HepG2 (cell line): Measurements from ENCODE around the gene IPO8. TPM values are rescaled to one million over a fixed set of nuclear protein-coding genes. Genes with fewer than 3 reads are reported as not detected.
A peak's percentile ranks its signal among the peaks of the same experiment; 100 is the strongest.

ENCODE experiments used
- AGO1 ChIP-seq: fragments of 200-400 bp; formaldehyde crosslinking; IDR thresholded peaks from 2 replicates; pipeline ENCODE4 v1.6.1; 2017; ENCODE audit warnings: mild to moderate bottlenecking, low read depth, low read length, moderate library complexity; ENCODE audit not compliant: poor library complexity, severe bottlenecking
- FOXK1 ChIP-seq: sonication (generic); formaldehyde crosslinking; IDR thresholded peaks from 2 replicates; pipeline ENCODE4 v1.4.0; 2020; ENCODE audit warnings: low read depth, missing genetic modification reagents, borderline replicate concordance
- GMEB1 ChIP-seq: sonication (generic); formaldehyde crosslinking; IDR thresholded peaks from 2 replicates; pipeline ENCODE4 v1.5.1; 2020; ENCODE audit warnings: missing genetic modification reagents, mild to moderate bottlenecking, borderline replicate concordance
- KIAA2018 ChIP-seq: sonication (generic); formaldehyde crosslinking; IDR thresholded peaks from 2 replicates; pipeline ENCODE4 v1.5.0; 2020; ENCODE audit warnings: mild to moderate bottlenecking, missing genetic modification reagents, borderline replicate concordance
- MXD4 ChIP-seq: IDR thresholded peaks from 2 replicates; pipeline ENCODE4 v1.6.1; 2016; ENCODE audit warnings: mild to moderate bottlenecking, missing biosample characterization, missing genetic modification reagents
- RERE ChIP-seq: IDR thresholded peaks from 2 replicates; pipeline ENCODE4 v1.6.1; 2016; ENCODE audit warnings: low read depth, missing genetic modification reagents, missing compliant biosample characterization
- ZMAT5 ChIP-seq: sonication (generic); formaldehyde crosslinking; IDR thresholded peaks from 2 replicates; pipeline ENCODE4 v1.5.0; 2020; ENCODE audit warnings: mild to moderate bottlenecking, low read depth, missing genetic modification reagents, borderline replicate concordance
- ZNF562 ChIP-seq: sonication (generic); formaldehyde crosslinking; IDR thresholded peaks from 2 replicates; pipeline ENCODE4 v1.8.0; 2022; ENCODE audit warnings: missing genetic modification reagents, borderline replicate concordance
- ZNF570 ChIP-seq: sonication (generic); formaldehyde crosslinking; IDR thresholded peaks from 2 replicates; pipeline ENCODE4 v1.4.0; 2020; ENCODE audit warnings: mild to moderate bottlenecking, missing genetic modification reagents, borderline replicate concordance
- ZNF703 ChIP-seq: sonication (generic); formaldehyde crosslinking; IDR thresholded peaks from 2 replicates; pipeline ENCODE4 v1.5.1; 2020; ENCODE audit warnings: missing genetic modification reagents, mild to moderate bottlenecking, moderate library complexity, borderline replicate concordance
- ZNF792 ChIP-seq: IDR thresholded peaks from 2 replicates; pipeline ENCODE4 v1.6.1; 2016
- polyA plus RNA-seq, 8 experiments: library from polyadenylated mRNA; depleted of rRNA in 3 of 8; stranded (reverse) in 7 of 8; unstranded in 1 of 8; fragments of >200 nt; fragmentation: Illumina TruSeq in 4 of 8; extraction: Trizol in 4 of 8; gene quantifications; 2 replicates each; pipeline versions ENCODE4 v1.2.1 to v1.2.3, GENCODE V29; 2011 to 2016; ENCODE audit warnings: low read depth in 4 of 8, missing spikeins in 1 of 8, mixed read lengths in 1 of 8; ENCODE audit not compliant: insufficient read depth in 1 of 8
- total RNA-seq, 5 experiments: library from RNA; depleted of rRNA; stranded (reverse); fragments of >200 nt; fragmentation: Illumina TruSeq; extraction: Trizol; gene quantifications; 2 replicates each; pipeline ENCODE4 v1.2.3, GENCODE V29; 2016; ENCODE audit warnings: low read depth in 1 of 5

The IPO8 gene
- total and polyA plus RNA-seq, 2 of the 13 experiments (the other 11 are each of a cell fraction or from before 2014, with no cell fraction given), result 6.3 to 21.8 TPM

- TF ChIP-seq KIAA2018 (CRISPR knock-in tag) (no peak), ZNF703 (CRISPR knock-in tag) (no peak), MXD4 (CRISPR knock-in tag) (no peak; the same call in 1 of the 2 replicates), ZNF792 (CRISPR knock-in tag) (peak; percentile 46; the same call in 1 of the 2 replicates), RERE (CRISPR knock-in tag) (no peak), ZNF570 (CRISPR knock-in tag) (no peak), ZMAT5 (CRISPR knock-in tag) (no peak), GMEB1 (CRISPR knock-in tag) (peak; percentile 67), FOXK1 (CRISPR knock-in tag) (peak; percentile 70; the same call in 1 of the 2 replicates), AGO1 (no peak), ZNF562 (CRISPR knock-in tag) (no peak)
Measured at GRCh38 chr12:30695199-30696102, at the start of gene IPO8 (continued).
